HG02981 (cell line): ENCODE results near the gene COPRS.
"Not testable (repeated sequence)": the region's sequence is repeated elsewhere in the genome, so short reads cannot be mapped to it uniquely, and the experiment has no call there.

Source experiments
- ATAC-seq: cut with Tn5 transposase; IDR thresholded peaks from one replicate; pipeline ENCODE4 v1.9.1; 2021; ENCODE audit warnings: mild to moderate bottlenecking, moderate library complexity; ENCODE audit not compliant: unreplicated experiment

Gene COPRS

DNA sequence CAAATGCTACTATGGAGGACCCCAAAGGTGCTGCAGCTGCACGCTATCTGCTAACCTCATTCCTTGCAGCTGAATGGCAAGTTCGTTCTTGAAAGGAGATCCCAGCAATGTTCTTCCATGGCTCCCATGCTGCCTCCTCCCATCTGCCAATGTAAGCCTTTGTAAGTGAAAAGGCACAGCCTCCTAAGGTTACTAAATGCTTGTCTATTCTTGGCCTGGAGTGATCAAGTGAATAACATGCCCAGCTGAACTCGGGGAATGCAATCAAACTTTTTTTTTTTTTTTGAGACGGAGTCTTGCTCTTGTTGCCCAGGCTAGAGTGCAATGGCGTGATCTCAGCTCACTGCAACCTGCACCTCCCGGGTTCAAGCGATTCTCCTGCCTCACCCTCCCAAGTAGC is 49.2 kb downstream of the COPRS start:
- ATAC-seq = not testable (repeated sequence)

DNA sequence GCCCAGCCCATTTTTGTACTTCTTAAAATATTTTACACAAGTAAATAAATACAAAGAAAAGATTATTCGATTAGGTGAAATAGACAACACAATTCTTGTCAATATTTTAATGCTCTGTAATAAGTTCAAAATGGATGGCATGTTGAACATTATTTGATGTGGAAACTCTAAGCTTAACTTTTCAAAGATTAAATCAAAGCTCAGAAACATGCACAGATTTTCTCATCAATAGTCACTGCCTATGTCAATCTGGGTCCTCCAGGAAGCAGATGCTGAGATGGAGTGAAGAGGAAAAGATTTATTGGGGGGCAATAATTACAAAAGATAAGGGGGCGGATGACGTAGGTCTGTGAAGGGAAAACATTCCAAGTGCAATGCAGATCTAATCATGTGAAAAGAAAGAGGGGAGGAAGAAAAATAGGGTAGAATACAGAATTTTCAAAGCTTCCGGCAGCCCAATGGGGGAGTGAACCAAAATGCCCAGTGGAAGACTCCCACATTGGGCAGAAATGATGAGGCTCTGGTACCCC is 50.5 kb downstream of the COPRS start:
- no peak for ATAC-seq

DNA sequence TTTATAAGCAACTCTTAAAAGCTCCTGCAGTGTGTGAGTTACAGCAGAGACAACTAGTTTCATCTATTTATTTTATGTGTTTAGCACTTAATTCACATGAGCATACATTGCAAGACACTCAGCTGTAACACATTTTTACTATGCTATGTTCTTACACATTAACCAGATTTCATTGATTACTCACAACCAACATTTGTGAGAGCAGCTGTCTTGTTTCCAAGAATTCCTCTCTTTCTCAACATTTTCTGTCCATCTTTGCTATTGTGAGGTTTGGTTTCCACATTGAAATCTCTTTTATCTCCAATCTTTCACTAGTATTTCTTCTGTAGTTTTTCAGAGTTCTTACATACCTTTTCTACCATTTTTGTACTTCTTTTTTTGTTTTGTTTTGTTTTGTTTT is 51.2 kb downstream of the COPRS start:
- ATAC-seq = no peak

DNA sequence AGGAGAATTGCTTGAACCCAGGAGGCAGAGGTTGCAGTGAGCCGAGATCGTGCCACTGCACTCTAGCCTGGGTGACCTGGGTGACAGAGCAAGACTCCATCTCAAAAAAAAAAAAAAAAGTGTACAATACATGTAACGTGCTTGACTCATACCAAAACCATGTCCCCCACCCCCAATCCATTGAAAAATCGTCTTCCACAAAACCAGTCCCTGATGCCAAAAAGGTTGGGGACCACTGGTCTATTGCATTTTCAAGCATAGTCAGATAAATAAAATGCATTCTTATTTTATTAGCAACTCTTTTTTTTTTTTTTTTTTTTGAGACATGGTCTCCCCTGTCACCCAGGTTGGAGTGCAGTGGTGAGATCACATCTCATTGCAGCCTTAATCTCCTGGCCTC is 52.1 kb downstream of the COPRS start:
- ATAC-seq = no peak

- ATAC-seq = no peak
These were observed 55.4 kb downstream of the COPRS start for GRCh38 chr17:31803494-31804213.

DNA sequence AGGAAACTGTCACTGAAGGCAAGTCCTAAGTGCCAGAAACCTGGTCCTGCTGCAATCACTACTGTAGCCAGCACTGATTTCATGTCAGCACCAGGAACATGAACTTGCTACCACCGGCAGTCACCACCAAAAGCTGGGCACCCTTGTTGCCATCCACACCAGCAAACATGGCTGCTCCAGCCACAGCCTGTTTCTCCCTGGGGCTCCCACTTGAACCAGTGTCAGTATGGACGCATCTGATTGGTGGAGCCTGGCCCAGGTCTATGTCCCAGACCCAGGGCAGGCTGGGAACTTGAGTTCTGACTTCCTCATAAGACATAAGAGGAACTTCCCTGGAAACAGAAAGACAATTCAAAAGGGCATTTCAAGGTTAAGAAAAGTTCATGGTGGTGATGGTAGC is 56.5 kb downstream of the COPRS start:
- ATAC-seq = no peak
